GM15510 (cell line): ENCODE results near the gene RAD50.

Experiments
- POLR2A ChIP-seq: IDR thresholded peaks from 3 replicates; pipeline ENCODE4 v1.6.1; 2011; ENCODE audit warnings: borderline replicate concordance; ENCODE audit not compliant: insufficient read length; ENCODE audit errors: extremely low read depth

The RAD50 gene

DNA sequence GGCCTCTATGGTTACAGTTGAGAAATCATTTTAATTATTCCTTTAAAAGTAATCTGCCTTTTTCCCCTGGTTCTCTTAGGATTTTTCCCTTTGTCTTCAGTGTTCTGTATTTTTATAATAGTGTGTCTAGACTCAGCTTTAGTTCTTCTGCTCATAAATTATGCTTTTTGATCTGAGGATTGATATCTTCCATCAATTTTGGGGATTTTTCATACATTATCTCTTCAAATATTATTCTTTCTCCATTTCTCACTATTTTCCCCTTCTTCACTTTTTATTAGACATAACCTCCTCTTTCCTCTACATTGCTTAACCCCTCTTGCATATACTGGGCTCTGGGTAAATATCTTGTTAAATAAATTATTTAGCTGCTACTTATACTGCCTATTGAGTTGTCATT is 64.9 kb downstream of the RAD50 start:
- no peak for TF ChIP-seq POLR2A

GRCh38 chr5:132622608-132623007 is 65.8 kb downstream of the RAD50 start:
- TF ChIP-seq POLR2A = no peak

DNA sequence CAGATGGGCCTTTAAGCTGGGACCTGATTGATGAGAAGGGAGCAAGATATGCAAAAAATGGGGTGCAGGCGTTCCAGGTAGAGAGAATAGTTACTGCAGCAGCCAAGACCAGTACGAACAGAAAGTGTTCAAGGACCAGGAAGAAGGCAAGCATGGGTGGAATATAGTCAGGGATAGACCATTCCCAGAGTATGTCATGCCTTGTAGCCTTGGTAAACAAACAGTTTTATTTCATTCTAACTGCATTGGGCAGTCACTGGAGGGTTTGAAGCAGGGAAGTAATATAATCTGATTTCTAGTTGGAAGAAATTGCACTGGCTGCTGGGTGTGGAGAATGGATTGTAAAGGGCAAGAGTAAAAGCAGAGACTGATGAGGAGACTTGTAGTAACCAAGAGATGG is 70.7 kb downstream of the RAD50 start:
- TF ChIP-seq POLR2A = no peak

GRCh38 chr5:132628814-132629213 is 72.0 kb downstream of the RAD50 start:
- no peak for TF ChIP-seq POLR2A

- no peak for TF ChIP-seq POLR2A
These were observed 72.6 kb downstream of the RAD50 start for GRCh38 chr5:132629230-132629944.

DNA sequence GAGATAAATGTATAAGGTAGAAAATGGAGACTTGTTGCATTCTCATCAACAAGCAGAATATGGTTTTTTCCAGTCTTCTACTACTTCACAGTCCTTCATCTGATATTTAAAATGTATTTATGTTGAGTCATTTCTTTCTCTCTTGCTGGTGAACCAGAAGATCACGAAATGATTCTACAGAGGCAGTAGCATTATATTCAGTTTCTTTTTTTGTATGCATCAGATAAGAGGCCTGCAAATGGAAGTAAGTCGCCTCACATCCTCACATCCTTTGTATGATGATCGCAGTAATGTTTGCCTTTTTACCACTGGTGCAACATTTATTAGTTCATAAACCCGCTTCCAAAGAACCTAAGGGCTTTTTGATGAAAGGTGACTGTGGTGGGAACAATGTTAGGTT is 79.1 kb downstream of the RAD50 start:
- TF ChIP-seq POLR2A = no peak

DNA sequence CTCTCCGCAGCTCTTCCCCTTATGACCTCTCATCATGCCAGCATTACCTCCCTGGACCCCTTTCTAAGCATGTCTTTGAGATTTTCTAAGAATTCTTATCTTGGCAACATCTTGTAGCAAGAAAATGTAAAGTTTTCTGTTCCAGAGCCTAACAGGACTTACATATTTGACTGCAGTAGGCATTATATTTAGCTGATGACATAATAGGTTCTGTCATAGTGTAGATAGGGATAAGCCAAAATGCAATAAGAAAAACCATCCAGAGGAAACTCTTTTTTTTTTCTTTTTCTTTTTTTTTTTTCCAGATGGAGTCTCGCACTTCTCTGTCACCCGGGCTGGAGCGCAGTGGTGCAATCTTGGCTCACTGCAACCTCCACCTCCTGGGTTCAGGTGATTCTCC is 80.5 kb downstream of the RAD50 start:
- TF ChIP-seq POLR2A = no peak

DNA sequence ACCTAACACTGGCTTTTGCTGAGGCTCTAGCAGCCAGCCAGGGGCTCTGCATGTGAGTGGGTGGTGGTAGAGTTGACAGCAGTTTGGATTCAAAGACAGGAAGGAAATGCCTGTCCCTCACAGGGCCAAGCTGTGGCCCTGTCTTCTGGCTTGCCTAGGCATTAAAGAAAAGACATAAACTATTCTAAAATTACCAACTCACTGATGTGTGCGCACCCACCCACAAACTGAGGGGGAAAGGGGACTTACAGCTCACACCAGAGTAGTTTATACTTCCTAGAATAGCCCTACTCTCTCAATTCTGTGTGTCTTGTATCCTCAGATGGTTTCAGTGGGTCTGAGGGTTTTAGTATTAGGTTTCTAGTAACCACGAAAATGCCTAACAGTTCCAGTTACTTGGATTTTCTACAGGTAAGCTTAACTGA is 82.9 kb downstream of the RAD50 start:
- TF ChIP-seq POLR2A = no peak

- no peak for TF ChIP-seq POLR2A
These were observed 83.8 kb downstream of the RAD50 start for GRCh38 chr5:132640613-132641012.

- TF ChIP-seq POLR2A = no peak
These were observed 84.5 kb downstream of the RAD50 start for GRCh38 chr5:132641241-132641723.

GRCh38 chr5:132641841-132642240 is 85.1 kb downstream of the RAD50 start:
- TF ChIP-seq POLR2A = no peak

- no peak for TF ChIP-seq POLR2A
These were observed 87.4 kb downstream of the RAD50 start for GRCh38 chr5:132644177-132644576.

GRCh38 chr5:132646583-132647266 is 89.9 kb downstream of the RAD50 start:
- TF ChIP-seq POLR2A = no peak

- TF ChIP-seq POLR2A = no peak
These were observed 90.7 kb downstream of the RAD50 start for GRCh38 chr5:132647473-132647872.

- no peak for TF ChIP-seq POLR2A
These were observed 91.6 kb downstream of the RAD50 start for GRCh38 chr5:132648355-132648754.
